Hepatocyte (in vitro differentiated cells): ENCODE measurements around the gene VANGL1. TPM values are rescaled to one million over a fixed set of nuclear protein-coding genes. Genes with fewer than 3 reads are reported as not detected.
A peak's percentile ranks its signal among the peaks of the same experiment; 100 is the strongest.

Experiments used
- DNase-seq: peaks from one replicate; pipeline ENCODE4 v3.0.0-alpha.2; 2016; ENCODE audit warnings: low spot score
- H2AFZ ChIP-seq: fragments of 200-600 bp; sonication (generic); 2 replicates; pipeline ENCODE4 v1.6.0; 2016; ENCODE audit warnings: antibody characterized with exemption, mild to moderate bottlenecking
- H3K27ac ChIP-seq: fragments of 200-600 bp; sonication (generic); 2 replicates; pipeline ENCODE4 v1.5.1; 2016; ENCODE audit warnings: mild to moderate bottlenecking
- H3K27me3 ChIP-seq: fragments of 200-600 bp; sonication (generic); 2 replicates; pipeline ENCODE4 v1.6.1; 2016
- H3K36me3 ChIP-seq: fragments of 200-600 bp; sonication (generic); replicated peaks from 2 replicates; pipeline ENCODE4 v1.5.1; 2016; ENCODE audit warnings: low read depth; ENCODE audit not compliant: insufficient read depth
- H3K4me1 ChIP-seq: fragments of 200-600 bp; sonication (generic); 2 replicates; pipeline ENCODE4 v1.5.1; 2016; ENCODE audit warnings: mild to moderate bottlenecking, moderate library complexity; ENCODE audit not compliant: insufficient read depth
- H3K4me2 ChIP-seq: fragments of 200-600 bp; sonication (generic); 2 replicates; pipeline ENCODE4 v1.6.0; 2016
- H3K4me3 ChIP-seq: fragments of 200-600 bp; sonication (generic); 2 replicates; pipeline ENCODE4 v1.5.1; 2016; ENCODE audit warnings: mild to moderate bottlenecking
- H3K79me2 ChIP-seq: fragments of 200-600 bp; sonication (generic); 2 replicates; pipeline ENCODE4 v1.6.0; 2017; ENCODE audit warnings: mild to moderate bottlenecking
- H3K9me2 ChIP-seq: fragments of 200-600 bp; sonication (generic); replicated peaks from 2 replicates; pipeline ENCODE4 v1.6.0; 2017; ENCODE audit warnings: mild to moderate bottlenecking; ENCODE audit not compliant: insufficient read depth
- H3K9me3 ChIP-seq: fragments of 200-600 bp; sonication (generic); 2 replicates; pipeline ENCODE4 v1.5.1; 2016; ENCODE audit warnings: low read depth, mild to moderate bottlenecking
- H4K20me1 ChIP-seq: fragments of 200-600 bp; sonication (generic); 2 replicates; pipeline ENCODE4 v1.6.0; 2016; ENCODE audit warnings: mild to moderate bottlenecking; ENCODE audit not compliant: insufficient read depth, poor library complexity, severe bottlenecking
- EZH2 ChIP-seq: fragments of 200-600 bp; sonication (generic); IDR thresholded peaks from 2 replicates; pipeline ENCODE4 v1.6.1; 2016; ENCODE audit warnings: antibody characterized with exemption, mild to moderate bottlenecking, borderline replicate concordance
- EZH2phosphoT487 ChIP-seq: fragments of 200-600 bp; sonication (generic); IDR thresholded peaks from one replicate; pipeline ENCODE4 v1.6.1; 2018; ENCODE audit warnings: antibody characterized with exemption, mild to moderate bottlenecking, low read depth, moderate library complexity; ENCODE audit not compliant: unreplicated experiment, severe bottlenecking
- WGBS: methylation state at CpG from one replicate; pipeline ENCODE4 v1.1.6; 2016; ENCODE audit warnings: low lambda C conversion rate; ENCODE audit errors: missing lambda C conversion rate; 5-methylcytosine and 5-hydroxymethylcytosine counted together
- polyA plus RNA-seq: library from polyadenylated mRNA; unstranded; fragments of >200 nt; fragmentation: Nextera tagmentation; extraction: Ambion mirVana; gene quantifications from 2 replicates; pipeline ENCODE4 v1.2.1, GENCODE V29; 2016
- total RNA-seq: library from RNA; depleted of rRNA; stranded (reverse); fragments of >200 nt; gene quantifications from 2 replicates; pipeline ENCODE4 v1.2.3, GENCODE V29; 2014
- TF ChIP-seq, protein P1 (sequence below): fragments of 200-600 bp; sonication (generic); IDR thresholded peaks from 2 replicates; pipeline ENCODE4 v1.5.1; 2016; ENCODE audit warnings: antibody characterized with exemption, mild to moderate bottlenecking; ENCODE audit not compliant: poor library complexity

The VANGL1 gene
- total and polyA plus RNA-seq, 2 experiments from 2014 or later: 11.6 to 12.1 TPM

DNA sequence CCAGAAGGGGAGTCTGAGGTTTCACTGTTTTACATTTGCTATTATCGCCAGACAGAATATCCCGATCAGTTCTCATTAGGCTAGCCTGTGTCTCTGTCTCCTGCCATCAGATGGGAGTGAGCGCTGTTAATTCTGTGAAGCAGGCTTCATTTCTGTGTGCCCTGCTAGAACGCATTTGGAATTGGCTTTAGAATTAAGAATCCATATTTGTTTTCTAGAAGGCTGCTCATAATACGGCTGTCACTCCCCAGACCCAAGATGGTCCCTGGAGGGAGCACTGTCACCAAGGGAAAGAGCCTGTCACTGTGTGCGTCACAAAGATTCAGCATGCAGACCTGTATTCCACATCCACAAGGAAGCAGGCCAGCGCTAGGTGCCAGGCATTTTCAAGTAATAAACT lies 77.5 kb downstream of the VANGL1 start:
- Histone ChIP-seq H3K27ac (no peak overlapping the region), H4K20me1 (no peaks in the 10 kb centered on the region), H3K4me3 (no peak overlapping the region), H3K79me2 (no peaks in the 10 kb centered on the region), H3K27me3 (no peaks in the 10 kb centered on the region), H3K4me1 (peaks cover under 1% of the 10 kb centered on the region), H3K9me3 (no peaks in the 10 kb centered on the region), H3K9me2 (no peaks in the 10 kb centered on the region), H3K36me3 (no peaks in the 10 kb centered on the region), H3K4me2 (no peak overlapping the region), H2AFZ (no peak overlapping the region)
- WGBS: 95% methylated on average over 7 of the region's 7 CpGs
- TF ChIP-seq, protein P1, sequence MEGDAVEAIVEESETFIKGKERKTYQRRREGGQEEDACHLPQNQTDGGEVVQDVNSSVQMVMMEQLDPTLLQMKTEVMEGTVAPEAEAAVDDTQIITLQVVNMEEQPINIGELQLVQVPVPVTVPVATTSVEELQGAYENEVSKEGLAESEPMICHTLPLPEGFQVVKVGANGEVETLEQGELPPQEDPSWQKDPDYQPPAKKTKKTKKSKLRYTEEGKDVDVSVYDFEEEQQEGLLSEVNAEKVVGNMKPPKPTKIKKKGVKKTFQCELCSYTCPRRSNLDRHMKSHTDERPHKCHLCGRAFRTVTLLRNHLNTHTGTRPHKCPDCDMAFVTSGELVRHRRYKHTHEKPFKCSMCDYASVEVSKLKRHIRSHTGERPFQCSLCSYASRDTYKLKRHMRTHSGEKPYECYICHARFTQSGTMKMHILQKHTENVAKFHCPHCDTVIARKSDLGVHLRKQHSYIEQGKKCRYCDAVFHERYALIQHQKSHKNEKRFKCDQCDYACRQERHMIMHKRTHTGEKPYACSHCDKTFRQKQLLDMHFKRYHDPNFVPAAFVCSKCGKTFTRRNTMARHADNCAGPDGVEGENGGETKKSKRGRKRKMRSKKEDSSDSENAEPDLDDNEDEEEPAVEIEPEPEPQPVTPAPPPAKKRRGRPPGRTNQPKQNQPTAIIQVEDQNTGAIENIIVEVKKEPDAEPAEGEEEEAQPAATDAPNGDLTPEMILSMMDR: no peak
- TF ChIP-seq EZH2: no peak
- TF ChIP-seq EZH2phosphoT487: no peak
- DNase-seq: no peak

DNA sequence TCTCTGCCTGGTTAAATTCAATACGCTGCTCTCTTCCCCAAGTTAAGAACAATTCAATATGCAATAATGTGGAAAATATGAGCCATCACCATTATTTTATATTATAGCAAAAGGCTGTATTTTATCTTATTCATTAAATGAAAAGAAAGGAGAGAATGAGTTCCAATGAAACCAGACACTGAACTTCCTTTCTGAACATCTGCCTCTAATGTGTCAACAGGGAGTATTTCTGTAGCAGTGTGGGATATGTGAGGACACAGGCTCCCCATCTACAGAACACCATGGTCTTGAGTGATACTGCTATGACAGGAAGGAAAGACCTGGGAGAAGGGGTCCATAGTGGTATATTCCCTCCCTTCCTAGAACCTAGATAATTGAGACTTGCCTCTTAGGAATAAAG lies 80.5 kb downstream of the VANGL1 start:
- Histone ChIP-seq H2AFZ (no peak overlapping the region), H3K9me2 (no peaks in the 10 kb centered on the region), H3K4me1 (peaks cover 16% of the 10 kb centered on the region), H3K79me2 (no peaks in the 10 kb centered on the region), H3K36me3 (no peaks in the 10 kb centered on the region), H4K20me1 (no peaks in the 10 kb centered on the region), H3K27me3 (no peaks in the 10 kb centered on the region), H3K4me3 (no peak overlapping the region), H3K27ac (no peak overlapping the region), H3K9me3 (no peaks in the 10 kb centered on the region), H3K4me2 (no peak overlapping the region)
- TF ChIP-seq EZH2: no peak
- TF ChIP-seq, protein P1: no peak
- DNase-seq: no peak
- WGBS: 94% methylated on average over 1 of the region's 1 CpG

DNA sequence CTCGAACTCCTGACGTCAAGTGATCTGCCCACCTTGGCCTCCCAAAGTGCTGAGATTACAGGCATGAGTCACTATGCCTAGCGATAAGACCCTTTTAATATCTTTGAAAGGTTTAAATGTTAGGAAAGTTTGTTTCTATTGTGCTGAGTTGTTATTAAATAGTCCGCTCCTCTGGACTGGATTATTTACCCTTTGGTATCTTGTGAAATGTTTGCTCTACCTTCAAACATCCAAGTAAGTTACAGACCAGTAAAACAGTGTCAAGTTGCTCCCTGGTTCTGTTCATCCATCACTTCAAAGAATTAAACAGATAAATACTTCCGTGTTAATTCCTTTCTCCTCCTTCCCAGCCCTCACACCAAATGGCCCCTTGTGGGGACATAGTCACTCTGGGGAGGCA lies 82.0 kb downstream of the VANGL1 start:
- no peak overlapping the region for H2AFZ ChIP-seq
- no peaks in the 10 kb centered on the region for H3K9me3 ChIP-seq
- no peak for TF ChIP-seq EZH2phosphoT487
- TF ChIP-seq, protein P1: no peak
- H3K27me3 ChIP-seq: no peaks in the 10 kb centered on the region
- H3K36me3 ChIP-seq: no peaks in the 10 kb centered on the region
- H4K20me1 ChIP-seq: no peaks in the 10 kb centered on the region
- H3K9me2 ChIP-seq: no peaks in the 10 kb centered on the region
- H3K4me2 ChIP-seq: no peak overlapping the region
- no peak overlapping the region for H3K4me3 ChIP-seq
- no peak overlapping the region for H3K27ac ChIP-seq
- peaks cover 21% of the 10 kb centered on the region for H3K4me1 ChIP-seq
- 54% methylated on average over 5 of the region's 5 CpGs for WGBS
- H3K79me2 ChIP-seq: no peaks in the 10 kb centered on the region
- DNase-seq: no peak

DNA sequence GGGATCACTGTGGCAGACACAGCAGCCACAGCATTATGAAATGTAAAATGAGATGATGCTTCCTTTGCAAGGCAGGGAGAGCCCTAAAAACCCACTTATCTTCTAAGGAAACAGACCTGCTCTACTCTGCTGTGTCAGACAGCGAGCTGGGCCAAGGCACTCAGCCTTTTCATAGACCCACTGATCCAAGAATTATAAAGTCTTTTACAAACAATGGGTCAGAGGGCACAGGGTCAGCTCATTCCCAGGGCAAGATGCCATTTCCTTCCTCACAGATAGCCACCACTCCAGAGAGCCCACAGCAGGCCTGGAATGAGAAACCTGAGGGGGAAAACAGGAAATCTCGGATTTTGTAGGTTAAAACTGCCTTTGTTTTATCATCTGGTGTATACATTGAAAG lies 83.8 kb downstream of the VANGL1 start:
- Histone ChIP-seq H3K27me3 (no peaks in the 10 kb centered on the region), H2AFZ (no peak overlapping the region), H3K9me2 (no peaks in the 10 kb centered on the region), H3K79me2 (no peaks in the 10 kb centered on the region), H3K36me3 (no peaks in the 10 kb centered on the region), H3K4me2 (no peak overlapping the region), H3K4me3 (no peak overlapping the region), H3K27ac (peak overlapping the region; percentile 81), H3K9me3 (no peaks in the 10 kb centered on the region), H3K4me1 (peaks cover 21% of the 10 kb centered on the region), H4K20me1 (no peaks in the 10 kb centered on the region)
- TF ChIP-seq, protein P1: no peak
- WGBS: 63% methylated on average over 2 of the region's 2 CpGs
- DNase-seq: no peak
